ENCODE measurements around the gene SLC22A17. TPM values are rescaled to one million over a fixed set of nuclear protein-coding genes. Genes with fewer than 3 reads are reported as not detected.
A peak's percentile ranks its signal among the peaks of the same experiment; 100 is the strongest.

SLC22A17 gene
- total and polyA plus RNA-seq, 2 of the 8 experiments (the other 6 are each of a cell fraction or from before 2014, with no cell fraction given), result 43.0 to 49.0 TPM

DNA sequence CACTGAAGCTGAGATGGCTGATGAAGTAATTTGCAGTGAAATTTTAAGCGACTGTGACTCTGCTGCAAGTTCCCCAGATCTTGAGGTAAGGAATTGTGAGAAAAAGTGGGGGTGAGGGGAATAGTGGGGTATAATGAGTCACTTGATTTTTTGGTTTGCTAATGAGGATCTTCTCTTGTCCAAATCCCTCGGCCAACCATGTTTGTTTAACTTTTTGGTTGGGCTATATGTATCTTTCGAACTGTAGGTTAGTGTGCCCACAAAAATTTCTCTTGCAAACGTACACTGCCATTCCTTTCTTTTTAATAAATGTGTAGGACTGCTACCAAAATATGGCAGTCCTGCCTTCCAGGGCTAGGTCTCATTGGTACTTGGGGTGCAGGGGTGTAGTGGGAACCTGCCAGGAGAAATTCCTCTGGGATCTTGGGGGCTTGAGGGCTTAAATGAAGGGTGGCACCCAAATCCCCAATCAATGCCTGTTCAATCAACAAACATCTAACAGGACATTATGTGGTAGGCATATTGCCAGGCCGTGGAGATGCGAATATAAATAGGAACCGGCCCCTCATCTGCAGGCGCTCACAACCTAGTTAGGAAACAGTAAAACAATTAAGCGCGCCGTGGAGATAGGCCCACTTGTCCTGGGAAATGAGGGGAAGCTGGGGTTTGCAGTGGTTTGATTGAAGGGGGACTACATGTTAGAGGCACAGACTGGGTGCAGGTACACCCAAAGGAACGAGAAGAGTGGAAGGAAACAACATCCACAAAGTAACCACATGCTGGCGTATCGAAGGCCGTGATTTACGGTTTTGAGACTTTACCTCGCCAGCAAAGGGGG, 32.7 kb downstream of the SLC22A17 start:
- peaks cover 10% of the 10 kb centered on the region; the same call in 1 of the 2 replicates for H3K79me1 ChIP-seq (ENCODE audit: low read depth, low read length)
- peaks cover 10% of the 10 kb centered on the region for H3K23me2 ChIP-seq (ENCODE audit: low read depth, low read length)
- peak overlapping the region; percentile 56; the same call in 1 of the 2 replicates for H2AK5ac ChIP-seq (ENCODE audit: low read depth, low read length)
- ChIA-PET POLR2A (ENCODE audit: partially characterized antibody) (interaction anchor here (0.6 to 4.7 kb wide), 15 partner anchors 13 to 849 kb away, joined by 3 to 48 read pairs (median 5); partner anchors contain the start of genes ACIN1, BCL2L2, C14orf119 and CMTM5), CTCF (ENCODE audit: partially characterized antibody) (interaction anchor here (0.8 to 3.8 kb wide), 13 partner anchors 9 to 251 kb away, joined by 3 to 28 read pairs (median 4); partner anchors contain the start of genes BCL2L2 and SLC22A17)
- H4K8ac ChIP-seq (ENCODE audit: extremely low read depth, insufficient read depth, low read length), result peak overlapping the region; percentile 96; the same call in 1 of the 2 replicates
- FAIRE-seq, result no peak
- no peak overlapping the region for H3K23ac ChIP-seq (ENCODE audit: insufficient read length)
- no peak overlapping the region for H2AFZ ChIP-seq (ENCODE audit: low read length)
- H4K20me1 ChIP-seq (replicated peaks in 1 of 2; ENCODE audit: control insufficient read depth in 1 of 2, insufficient read depth in 2 of 2, low read length in 2 of 2), result no peaks in the 10 kb centered on the region
- 0 out of 2 replicates have a peak overlapping the region, but pooled peaks have one; percentile 31 for H2BK15ac ChIP-seq (ENCODE audit: low read length)
- H4K5ac ChIP-seq (ENCODE audit: insufficient read length, low read depth, low read length), result peak overlapping the region; percentile 82
- H3K27me3 ChIP-seq (replicated peaks in 1 of 4; ENCODE audit: control insufficient read depth in 3 of 4, extremely low read depth in 1 of 4, insufficient read depth in 3 of 4, low read length in 3 of 4), result no peaks in the 10 kb centered on the region
- H3K4ac ChIP-seq (replicated peaks; ENCODE audit: insufficient read length, low read depth, low read length), result no peak overlapping the region
- H3K18ac ChIP-seq (ENCODE audit: extremely low read depth, low read length), result peak overlapping the region; percentile 42; the same call in 1 of the 2 replicates
- 92% methylated on average over 17 of the region's 17 CpGs; no CpG with 5 or more reads in 1 of the 2 experiments for WGBS, 2 experiments (ENCODE audit: extremely low coverage in 1 of 2, insufficient coverage in 1 of 2, insufficient read length in 1 of 2, insufficient replicate concordance in 2 of 2, low coverage in 1 of 2, low lambda C conversion rate in 2 of 2, missing lambda C conversion rate in 1 of 2)
- H3K27ac ChIP-seq (ENCODE audit: low read depth, low read length), result peak overlapping the region; percentile 92
- H3K9ac ChIP-seq (replicated peaks in 1 of 4; ENCODE audit: extremely low read depth in 1 of 4, low read depth in 3 of 4, low read length in 3 of 4), result peak overlapping the region in 3 of 4 experiments; percentile 78 to 89 (median 79); a peak in 6 of 7 replicates
- peak in 1 of 2 experiments; percentile 28 for DNase-seq (ENCODE audit: low read depth in 1 of 2, low spot score in 2 of 2)
- H3K56ac ChIP-seq (replicated peaks; ENCODE audit: insufficient read length, low read depth, low read length), result no peak overlapping the region
- H3K79me2 ChIP-seq (ENCODE audit: control insufficient read depth in 1 of 2, insufficient read depth in 2 of 2, low read length in 2 of 2), result peaks cover 11 to 17% of the 10 kb centered on the region in 2 experiments
- peak overlapping the region; percentile 96 for H2BK5ac ChIP-seq (ENCODE audit: low read depth, low read length)
- peak overlapping the region; percentile 77 for H2BK12ac ChIP-seq (ENCODE audit: low read depth, low read length)
- H3K4me3 ChIP-seq (ENCODE audit: extremely low read depth in 1 of 4, insufficient read depth in 2 of 4, low read depth in 3 of 4, low read length in 4 of 4), result peak overlapping the region; percentile 35 to 62 (median 54)
- peaks cover 0 to 6% (median 2%) of the 10 kb centered on the region in 4 experiments; a peak in 6 of 7 replicates for H3K4me1 ChIP-seq (replicated peaks in 1 of 4; ENCODE audit: control insufficient read depth in 3 of 4, insufficient read depth in 4 of 4, low read length in 3 of 4)
- H3K4me2 ChIP-seq (ENCODE audit: insufficient read depth in 1 of 2, low read depth in 2 of 2, low read length in 2 of 2), result peak overlapping the region; percentile 85 to 98
- H2BK120ac ChIP-seq (replicated peaks; ENCODE audit: low read depth, low read length), result no peak overlapping the region
- peak overlapping the region; percentile 88 for H4K91ac ChIP-seq (replicated peaks; ENCODE audit: insufficient read length, low read length)
- H3K14ac ChIP-seq (ENCODE audit: insufficient read length), result no peak overlapping the region
- H3K36me3 ChIP-seq (ENCODE audit: control insufficient read depth in 2 of 4, insufficient read depth in 4 of 4, low read length in 3 of 4), result peaks cover 8 to 27% (median 20%) of the 10 kb centered on the region in 4 experiments; a peak in 7 of 8 replicates
- H2BK20ac ChIP-seq (ENCODE audit: low read length), result 0 out of 2 replicates have a peak overlapping the region, but pooled peaks have one; percentile 23
- H3K9me3 ChIP-seq (ENCODE audit: insufficient read depth in 2 of 2, low read depth in 1 of 2, low read length in 1 of 2), result no peaks in the 10 kb centered on the region
- no peak for TF ChIP-seq GTF2F1 (IDR thresholded peaks at IDR 0.05; ENCODE audit: borderline replicate concordance, low read depth, low read length)

Data from H1 (cell line).